CD14-positive monocyte (primary cell): ENCODE results near the gene SLC35E1. TPM values are rescaled to one million over a fixed set of nuclear protein-coding genes. Genes with fewer than 3 reads are reported as not detected.

ENCODE experiments used
- DNase-seq, 3 donors: peaks; one replicate each; pipeline ENCODE4 v3.0.0-alpha.2; 2011 to 2022
- H2AFZ ChIP-seq: 2 replicates; pipeline ENCODE4 v1.6.0; 2012; ENCODE audit warnings: mild to moderate bottlenecking, low read depth, low read length, inconsistent platforms; ENCODE audit not compliant: insufficient read depth, poor library complexity, severe bottlenecking
- H3K27ac ChIP-seq, 2 donors: 1 replicate in 1 of 2; 2 replicates in 1 of 2; pipeline ENCODE4 v1.5.1; 2012 to 2013; ENCODE audit warnings: low read length in 2 of 2, control low read depth in 1 of 2, inconsistent platforms in 1 of 2, low read depth in 1 of 2, mild to moderate bottlenecking in 1 of 2
- H3K27me3 ChIP-seq, 2 donors: one replicate each; pipeline versions ENCODE4 v1.6.0 to v1.6.1; 2011 to 2013; ENCODE audit warnings: low read length in 2 of 2; ENCODE audit not compliant: control insufficient read depth in 2 of 2, insufficient read depth in 2 of 2
- H3K36me3 ChIP-seq, 2 donors: replicated peaks in 1 of 2; 1 replicate in 1 of 2; 2 replicates in 1 of 2; pipeline versions ENCODE4 v1.5.1 to v1.6.1; 2012 to 2013; ENCODE audit warnings: low read length in 2 of 2, control low read depth in 1 of 2, inconsistent platforms in 1 of 2, mild to moderate bottlenecking in 1 of 2; ENCODE audit not compliant: insufficient read depth in 2 of 2, control insufficient read depth in 1 of 2
- H3K4me1 ChIP-seq, 2 donors: 1 replicate in 1 of 2; 2 replicates in 1 of 2; pipeline versions ENCODE4 v1.5.1 to v1.6.1; 2012 to 2013; ENCODE audit warnings: low read length in 2 of 2, control low read depth in 1 of 2, inconsistent platforms in 1 of 2, mild to moderate bottlenecking in 1 of 2, moderate library complexity in 1 of 2; ENCODE audit not compliant: insufficient read depth in 2 of 2, control insufficient read depth in 1 of 2
- H3K4me2 ChIP-seq: replicated peaks from 2 replicates; pipeline ENCODE3; 2012; ENCODE audit warnings: low read length, moderate library complexity, mild to moderate bottlenecking; ENCODE audit not compliant: poor library complexity, severe bottlenecking; ENCODE audit errors: extremely low read depth
- H3K4me3 ChIP-seq, 3 experiments: fragments of 200-600 bp in 1 of 3; sonication (generic) in 1 of 3; replicated peaks in 1 of 3; 1 replicate in 2 of 3; 2 replicates in 1 of 3; pipeline ENCODE4 v1.5.1; 2011 to 2013; ENCODE audit warnings: low read length in 3 of 3, mild to moderate bottlenecking in 3 of 3, control low read depth in 2 of 3, low read depth in 2 of 3, inconsistent platforms in 1 of 3, moderate library complexity in 1 of 3
- H3K79me2 ChIP-seq: 2 replicates; pipeline ENCODE4 v1.6.0; 2012; ENCODE audit warnings: mild to moderate bottlenecking, control low read depth, inconsistent platforms, low read length, moderate library complexity; ENCODE audit not compliant: insufficient read depth
- H3K9ac ChIP-seq: 2 replicates; pipeline ENCODE4 v1.6.0; 2017; ENCODE audit warnings: low read length, mild to moderate bottlenecking; ENCODE audit not compliant: insufficient read depth, poor library complexity, severe bottlenecking
- H3K9me3 ChIP-seq, 2 donors: replicated peaks in 1 of 2; 1 replicate in 1 of 2; 2 replicates in 1 of 2; pipeline versions ENCODE4 v1.5.1 to v1.6.1; 2012 to 2013; ENCODE audit warnings: low read length in 2 of 2, control low read depth in 1 of 2; ENCODE audit not compliant: control insufficient read depth in 1 of 2, insufficient read depth in 1 of 2
- H4K20me1 ChIP-seq: 2 replicates; pipeline ENCODE4 v1.6.0; 2012; ENCODE audit warnings: mild to moderate bottlenecking, low read length, control low read depth, moderate library complexity; ENCODE audit not compliant: insufficient read depth
- H3K27ac Mint-ChIP-seq, 7 donors: one replicate each; pipeline ENCODE4 v1.8.0; 2020; ENCODE audit warnings: mild to moderate bottlenecking in 7 of 7, mixed read lengths in 7 of 7, moderate library complexity in 6 of 7, inconsistent platforms in 2 of 7
- H3K27me3 Mint-ChIP-seq, 3 donors: one replicate each; pipeline ENCODE4 v1.8.0; 2021 to 2022; ENCODE audit warnings: low read depth in 3 of 3, mild to moderate bottlenecking in 3 of 3, mixed read lengths in 3 of 3, moderate library complexity in 3 of 3, inconsistent platforms in 1 of 3
- H3K36me3 Mint-ChIP-seq, 2 donors: one replicate each; pipeline ENCODE4 v1.8.0; 2020; ENCODE audit warnings: mixed read lengths in 2 of 2, inconsistent platforms in 1 of 2, mild to moderate bottlenecking in 1 of 2
- H3K4me1 Mint-ChIP-seq: one replicate; pipeline ENCODE4 v1.8.0; 2020; ENCODE audit warnings: mild to moderate bottlenecking, mixed read lengths
- H3K4me3 Mint-ChIP-seq, 2 donors: one replicate each; pipeline ENCODE4 v1.8.0; 2020; ENCODE audit warnings: mild to moderate bottlenecking in 2 of 2, mixed read lengths in 2 of 2, moderate library complexity in 1 of 2
- H3K9me3 Mint-ChIP-seq, 7 donors: one replicate each; pipeline ENCODE4 v1.8.0; 2020 to 2022; ENCODE audit warnings: mixed read lengths in 7 of 7, mild to moderate bottlenecking in 6 of 7, moderate library complexity in 6 of 7, inconsistent platforms in 2 of 7
- CTCF ChIP-seq: fragments of 200-600 bp; IDR thresholded peaks from one replicate; pipeline ENCODE4 v1.8.0; 2022; ENCODE audit warnings: antibody characterized with exemption, mild to moderate bottlenecking
- WGBS: methylation state at CpG from one replicate; pipeline ENCODE4 v1.1.5; 2013; ENCODE audit warnings: missing lambda C conversion rate; ENCODE audit not compliant: insufficient coverage; 5-methylcytosine and 5-hydroxymethylcytosine counted together
- intact Hi-C, 2 donors: fragments of 100-400 bp; cut with micrococcal nuclease; formaldehyde crosslinking; loops; one replicate each; pipeline versions ENCODE4 v1.15.0 to v1.15.1; 2023
- polyA plus RNA-seq, 3 donors: library from polyadenylated mRNA; depleted of rRNA in 1 of 3; unstranded in 2 of 3; stranded (reverse) in 1 of 3; fragments of 300-500 nt in 2 of 3; fragments of >200 nt in 1 of 3; fragmentation: Illumina TruSeq in 2 of 3; gene quantifications; 1 replicate in 2 of 3; 2 replicates in 1 of 3; pipeline ENCODE4 v1.2.3, GENCODE V29; 2012 to 2021

The SLC35E1 gene
- polyA plus RNA-seq, 3 donors = 12.1 to 28.8 (median 13.5) TPM

GRCh38 chr19:16620018-16620417, 47.8 kb upstream of the SLC35E1 start:
- H3K9ac ChIP-seq = no peak overlapping the region
- intact Hi-C loops = no loop called here
- Mint-ChIP-seq H3K27me3 (no peaks in the 10 kb centered on the region), H3K36me3 (peaks cover 20 to 24% of the 10 kb centered on the region in 2 donors), H3K4me1 (peaks cover 39% of the 10 kb centered on the region), H3K4me3 (no peak overlapping the region), H3K27ac (peak overlapping the region in 1 of 7 donors; percentile 60), H3K9me3 (no peaks in the 10 kb centered on the region)
- H2AFZ ChIP-seq = no peak overlapping the region
- H4K20me1 ChIP-seq = peaks cover 100% of the 10 kb centered on the region
- H3K79me2 ChIP-seq = peaks cover 100% of the 10 kb centered on the region
- no peak for TF ChIP-seq CTCF
- H3K27ac ChIP-seq = peak overlapping the region in 1 of 2 donors; percentile 7
- H3K36me3 ChIP-seq = peaks cover 17 to 42% of the 10 kb centered on the region in 2 donors
- DNase-seq = no peak
- H3K27me3 ChIP-seq = no peaks in the 10 kb centered on the region
- H3K4me1 ChIP-seq = peaks cover 4 to 13% of the 10 kb centered on the region in 2 donors
- WGBS = no CpG with 5 or more reads among the region's 5 CpGs
- H3K9me3 ChIP-seq = no peaks in the 10 kb centered on the region
- no peak overlapping the region for H3K4me3 ChIP-seq
- no peak overlapping the region for H3K4me2 ChIP-seq

- H3K9ac ChIP-seq = no peak overlapping the region
- H3K9me3 Mint-ChIP-seq = no peaks in the 10 kb centered on the region
- peaks cover 9 to 18% of the 10 kb centered on the region in 2 donors for H3K4me1 ChIP-seq
- H3K27ac Mint-ChIP-seq = peak overlapping the region in 2 of 7 donors; percentile 2 to 59
- peaks cover 16 to 19% of the 10 kb centered on the region in 2 donors for H3K36me3 Mint-ChIP-seq
- H3K36me3 ChIP-seq = peaks cover 12 to 36% of the 10 kb centered on the region in 2 donors
- no peak for DNase-seq
- 100% methylated on average over 4 of the region's 7 CpGs for WGBS
- no peak overlapping the region for H3K4me3 ChIP-seq
- intact Hi-C loops = no loop called here
- no peak overlapping the region for H2AFZ ChIP-seq
- no peaks in the 10 kb centered on the region for H3K9me3 ChIP-seq
- H3K4me1 Mint-ChIP-seq = peaks cover 44% of the 10 kb centered on the region
- H3K4me3 Mint-ChIP-seq = no peak overlapping the region
- no peak for TF ChIP-seq CTCF
- H3K27ac ChIP-seq = peak overlapping the region in 1 of 2 donors; percentile 7
- H4K20me1 ChIP-seq = peaks cover 100% of the 10 kb centered on the region
- no peaks in the 10 kb centered on the region for H3K27me3 Mint-ChIP-seq
- H3K4me2 ChIP-seq = no peak overlapping the region
- H3K79me2 ChIP-seq = peaks cover 100% of the 10 kb centered on the region
- H3K27me3 ChIP-seq = no peaks in the 10 kb centered on the region
These were observed 47.2 kb upstream of the SLC35E1 start for GRCh38 chr19:16619457-16619856.
